Vagina (tissue), 2 donors: ENCODE data around the gene FAM13B. TPM values are rescaled to one million over a fixed set of nuclear protein-coding genes. Genes with fewer than 3 reads are reported as not detected.
A peak's percentile ranks its signal among the peaks of the same experiment; 100 is the strongest.
"Not testable (repeated sequence)": the region's sequence is repeated elsewhere in the genome, so short reads cannot be mapped to it uniquely, and the experiment has no call there.

ENCODE experiments used
- DNase-seq, 2 donors: peaks; one replicate each; pipeline ENCODE4 v3.0.0-alpha.2; 2017; ENCODE audit errors: extremely low spot score in 2 of 2
- H3K27ac ChIP-seq: fragments of 200-600 bp; sonication (generic); one replicate; pipeline ENCODE4 v1.5.1; 2019
- H3K27me3 ChIP-seq: fragments of 200-600 bp; sonication (generic); one replicate; pipeline ENCODE4 v1.5.1; 2019
- H3K36me3 ChIP-seq, 2 donors: fragments of 200-600 bp; sonication (generic); one replicate each; pipeline ENCODE4 v1.5.1; 2017 to 2019
- H3K4me1 ChIP-seq: fragments of 200-600 bp; sonication (generic); one replicate; pipeline ENCODE4 v1.5.1; 2019
- H3K4me3 ChIP-seq, 2 donors: fragments of 200-600 bp; sonication (generic); 1 replicate in 1 of 2; 2 replicates in 1 of 2; pipeline ENCODE4 v1.5.1; 2016 to 2019
- H3K9me3 ChIP-seq: fragments of 200-600 bp; sonication (generic); one replicate; pipeline ENCODE4 v1.5.1; 2019
- CTCF ChIP-seq, 3 experiments: fragments of 450-650 bp in 2 of 3; fragments of 200-600 bp in 1 of 3; sonication (generic) in 1 of 3; IDR thresholded peaks; one replicate each; pipeline ENCODE4 v1.5.1; 2017 to 2019; ENCODE audit warnings: antibody characterized with exemption in 3 of 3, mild to moderate bottlenecking in 2 of 3, moderate library complexity in 2 of 3
- POLR2A ChIP-seq, 2 donors: fragments of 450-650 bp; IDR thresholded peaks; one replicate each; pipeline ENCODE4 v1.6.1; 2017; ENCODE audit warnings: antibody characterized with exemption in 2 of 2, mild to moderate bottlenecking in 2 of 2, moderate library complexity in 2 of 2
- POLR2AphosphoS5 ChIP-seq, 2 donors: sonication (generic); formaldehyde crosslinking; IDR thresholded peaks; one replicate each; pipeline ENCODE4 v1.9.0; 2017; ENCODE audit warnings: antibody characterized with exemption in 2 of 2, mild to moderate bottlenecking in 2 of 2, low read depth in 1 of 2; ENCODE audit not compliant: insufficient read depth in 1 of 2
- intact Hi-C: fragments of 100-400 bp; cut with DNase I; formaldehyde crosslinking; loops from one replicate; pipeline ENCODE4 v1.15.1; 2023
- total RNA-seq: library from RNA; depleted of rRNA; stranded (reverse); fragments of >200 nt; gene quantifications from one replicate; pipeline ENCODE4 v1.2.3, GENCODE V29; 2016

Gene FAM13B
- total RNA-seq, 1 donor from 2014 or later, result 44.2 TPM

- peak overlapping the region; percentile 92 to 96 for H3K4me3 ChIP-seq
- intact Hi-C loops, result no loop called here
- H3K9me3 ChIP-seq, result no peaks in the 10 kb centered on the region
- H3K4me1 ChIP-seq, result peaks cover 51% of the 10 kb centered on the region
- no peaks in the 10 kb centered on the region for H3K36me3 ChIP-seq
- no peaks in the 10 kb centered on the region for H3K27me3 ChIP-seq
- TF ChIP-seq CTCF (IDR thresholded peaks at IDR 0.05), result no peak
- TF ChIP-seq POLR2AphosphoS5 (IDR thresholded peaks at IDR 0.05; ENCODE audit: insufficient read depth in 1 of 2, low read depth in 1 of 2), result no peak
- DNase-seq, result peak in 1 of 2 donors; percentile 88
- peak overlapping the region; percentile 99 for H3K27ac ChIP-seq
These were observed 518 bp upstream of the FAM13B start for GRCh38 chr5:138033386-138033808.

GRCh38 chr5:138032028-138032571 lies 779 bp downstream of the FAM13B start:
- H3K4me3 ChIP-seq, result peak overlapping the region; percentile 92 to 96
- H3K27ac ChIP-seq, result peak overlapping the region; percentile 99
- no peaks in the 10 kb centered on the region for H3K27me3 ChIP-seq
- intact Hi-C loops, result no loop called here
- no peaks in the 10 kb centered on the region for H3K36me3 ChIP-seq
- no peak for TF ChIP-seq CTCF (IDR thresholded peaks at IDR 0.05)
- TF ChIP-seq POLR2A (IDR thresholded peaks at IDR 0.05), result no peak
- TF ChIP-seq POLR2AphosphoS5 (IDR thresholded peaks at IDR 0.05; ENCODE audit: insufficient read depth in 1 of 2, low read depth in 1 of 2), result no peak
- H3K4me1 ChIP-seq, result peaks cover 60% of the 10 kb centered on the region
- DNase-seq, result peak in 1 of 2 donors; percentile 89
- H3K9me3 ChIP-seq, result no peaks in the 10 kb centered on the region

GRCh38 chr5:138029944-138030343 lies 2.9 kb downstream of the FAM13B start:
- intact Hi-C loops, result no loop called here
- peaks cover 65% of the 10 kb centered on the region for H3K4me1 ChIP-seq
- TF ChIP-seq POLR2A (IDR thresholded peaks at IDR 0.05) (no peak), CTCF (IDR thresholded peaks at IDR 0.05) (no peak), POLR2AphosphoS5 (IDR thresholded peaks at IDR 0.05; ENCODE audit: insufficient read depth in 1 of 2, low read depth in 1 of 2) (no peak)

GRCh38 chr5:138029501-138029900 lies 3.4 kb downstream of the FAM13B start:
- intact Hi-C loops, result no loop called here
- H3K4me1 ChIP-seq, result peaks cover 69% of the 10 kb centered on the region
- no peaks in the 10 kb centered on the region for H3K27me3 ChIP-seq
- no peaks in the 10 kb centered on the region for H3K36me3 ChIP-seq
- H3K9me3 ChIP-seq, result no peaks in the 10 kb centered on the region
- TF ChIP-seq CTCF (IDR thresholded peaks at IDR 0.05) (no peak), POLR2A (IDR thresholded peaks at IDR 0.05) (no peak), POLR2AphosphoS5 (IDR thresholded peaks at IDR 0.05; ENCODE audit: insufficient read depth in 1 of 2, low read depth in 1 of 2) (no peak)
- H3K27ac ChIP-seq, result no peak overlapping the region
- no peak for DNase-seq
- no peak overlapping the region for H3K4me3 ChIP-seq

More at GRCh38 chr5:138029944-138030343, 2.9 kb downstream of the FAM13B start:
- DNase-seq, result no peak
- Histone ChIP-seq H3K27me3 (no peaks in the 10 kb centered on the region), H3K9me3 (no peaks in the 10 kb centered on the region), H3K36me3 (no peaks in the 10 kb centered on the region), H3K4me3 (no peak overlapping the region), H3K27ac (no peak overlapping the region)

- no peaks in the 10 kb centered on the region for H3K9me3 ChIP-seq
- H3K36me3 ChIP-seq, result no peaks in the 10 kb centered on the region
- intact Hi-C loops, result no loop called here
- H3K27ac ChIP-seq, result no peak overlapping the region
- no peak for DNase-seq
- no peaks in the 10 kb centered on the region for H3K27me3 ChIP-seq
- H3K4me3 ChIP-seq, result no peak overlapping the region
- TF ChIP-seq CTCF (IDR thresholded peaks at IDR 0.05), result no peak
- no peak for TF ChIP-seq POLR2A (IDR thresholded peaks at IDR 0.05)
- TF ChIP-seq POLR2AphosphoS5 (IDR thresholded peaks at IDR 0.05; ENCODE audit: insufficient read depth in 1 of 2, low read depth in 1 of 2), result no peak
- peaks cover 72% of the 10 kb centered on the region for H3K4me1 ChIP-seq
These were observed 3.9 kb downstream of the FAM13B start for GRCh38 chr5:138028971-138029365.

GRCh38 chr5:138028262-138028970 lies 4.5 kb downstream of the FAM13B start:
- H3K27ac ChIP-seq, intact Hi-C loops, DNase-seq, H3K4me3 ChIP-seq, H3K9me3 ChIP-seq, H3K36me3 ChIP-seq, H3K27me3 ChIP-seq: not testable (repeated sequence)
- H3K4me1 ChIP-seq, result peaks cover 72% of the 10 kb centered on the region

- H3K27me3 ChIP-seq, H3K27ac ChIP-seq, H3K4me3 ChIP-seq, DNase-seq, H3K36me3 ChIP-seq, H3K9me3 ChIP-seq, intact Hi-C loops: not testable (repeated sequence)
- H3K4me1 ChIP-seq, result peaks cover 81% of the 10 kb centered on the region
These were observed 6.1 kb downstream of the FAM13B start for GRCh38 chr5:138026793-138027192.
